ENCODE data around the gene RFX1.
"Not testable (repeated sequence)": the region's sequence is repeated elsewhere in the genome, so short reads cannot be mapped to it uniquely, and the experiment has no call there.

DNA sequence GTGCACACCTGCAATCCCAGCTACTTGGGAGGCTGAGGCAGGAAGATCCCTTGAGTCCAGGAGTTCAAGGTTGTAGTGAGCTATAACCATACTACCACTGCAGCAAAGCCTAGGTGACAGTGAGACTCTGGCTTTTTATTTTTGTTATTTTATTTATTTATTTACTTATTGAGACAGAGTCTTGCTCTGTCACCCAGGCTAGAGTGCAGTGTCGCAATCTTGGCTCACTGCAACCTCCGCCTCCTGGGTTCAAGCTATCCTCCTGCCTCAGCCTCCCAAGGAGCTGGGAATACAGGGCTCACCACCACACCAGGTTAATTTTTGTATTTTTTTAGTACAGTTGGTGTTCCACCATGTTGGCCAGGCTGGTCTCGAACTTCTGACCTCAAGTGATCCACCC lies 32.6 kb downstream of the RFX1 start:
- not testable (repeated sequence) for TF ChIP-seq CTCF (IDR thresholded peaks at IDR 0.05; ENCODE audit: low read depth, low read length, poor library complexity, severe bottlenecking); EZH2phosphoT487 (IDR thresholded peaks at IDR 0.05; ENCODE audit: borderline replicate concordance, low read length)

All from DOHH2 (cell line).